ENCODE data around the gene FBXW11.

The FBXW11 gene

DNA sequence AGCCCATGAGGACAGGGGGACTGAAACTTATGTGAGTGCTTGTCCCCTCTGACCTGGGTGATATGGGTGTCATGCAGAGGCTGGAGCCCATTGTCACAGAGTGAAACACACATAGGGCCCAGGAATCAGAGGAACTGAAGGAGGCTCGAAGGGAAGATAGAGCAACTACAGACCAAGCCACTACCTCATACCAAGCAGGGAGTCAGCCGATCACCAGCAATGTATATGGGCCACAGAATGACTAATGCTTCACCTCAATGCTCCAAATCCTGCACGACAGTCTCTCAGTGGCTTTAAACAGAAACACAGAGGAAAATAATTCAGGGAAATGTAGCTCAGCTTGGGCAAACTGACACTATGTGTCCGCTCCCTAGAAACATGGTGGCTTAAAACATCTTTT is 8.9 kb upstream of the FBXW11 start:
- no peak for DNase-seq (ENCODE audit: low spot score)

DNA sequence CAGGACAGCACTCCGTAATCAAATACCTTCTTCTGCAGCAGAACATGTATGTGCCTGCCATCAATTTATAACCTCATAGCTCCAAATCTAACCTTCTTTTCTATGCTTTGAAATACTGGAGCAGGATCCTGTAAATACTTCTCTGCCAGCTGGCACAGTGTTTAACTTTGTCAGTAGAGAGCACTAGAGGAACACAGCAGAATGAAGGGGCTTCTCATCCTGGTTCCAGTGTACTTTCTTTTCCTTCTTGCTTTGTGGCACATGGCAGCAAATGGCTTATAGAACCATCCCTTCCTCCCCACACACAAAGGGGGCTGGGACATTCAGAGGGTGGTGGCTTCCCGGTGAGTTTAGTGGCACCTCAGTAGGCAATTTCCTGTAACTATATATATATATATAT is 3.8 kb upstream of the FBXW11 start:
- peak; percentile 41 for DNase-seq (ENCODE audit: low spot score)

DNA sequence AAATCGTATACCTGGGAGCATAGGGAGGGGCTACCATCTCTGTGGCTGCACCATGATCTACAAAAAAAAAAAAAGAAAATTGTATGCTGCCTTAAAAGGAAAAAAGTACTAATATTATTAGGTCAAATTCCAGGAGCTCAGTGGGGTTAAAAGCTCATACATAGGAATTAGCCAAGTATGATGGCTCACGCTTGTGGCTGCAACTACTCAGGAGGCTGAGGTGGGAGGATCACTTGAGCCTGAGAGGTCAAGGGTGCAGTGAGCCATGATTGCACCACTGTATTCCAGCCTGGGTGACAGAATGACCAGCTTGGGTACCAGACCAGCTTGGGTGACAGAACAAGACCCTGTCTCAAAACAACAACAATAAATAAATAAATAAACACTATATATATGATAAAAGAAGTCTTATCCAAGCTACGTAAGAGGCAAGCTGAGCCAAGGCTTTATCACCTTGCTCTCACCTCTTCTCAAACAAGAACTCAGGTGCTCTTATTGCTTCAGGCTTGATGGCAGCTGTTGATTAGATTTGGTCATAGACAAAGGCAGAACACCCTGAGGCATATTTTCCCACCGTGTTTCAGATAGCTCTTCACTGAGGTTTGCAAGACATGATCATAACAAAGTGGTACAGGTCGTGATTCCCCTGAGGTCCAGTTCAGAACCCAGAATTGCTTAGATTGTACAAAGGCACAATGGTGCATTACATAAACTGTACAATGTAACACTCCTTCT is 3.3 kb upstream of the FBXW11 start:
- no peak for DNase-seq (ENCODE audit: low spot score)

DNA sequence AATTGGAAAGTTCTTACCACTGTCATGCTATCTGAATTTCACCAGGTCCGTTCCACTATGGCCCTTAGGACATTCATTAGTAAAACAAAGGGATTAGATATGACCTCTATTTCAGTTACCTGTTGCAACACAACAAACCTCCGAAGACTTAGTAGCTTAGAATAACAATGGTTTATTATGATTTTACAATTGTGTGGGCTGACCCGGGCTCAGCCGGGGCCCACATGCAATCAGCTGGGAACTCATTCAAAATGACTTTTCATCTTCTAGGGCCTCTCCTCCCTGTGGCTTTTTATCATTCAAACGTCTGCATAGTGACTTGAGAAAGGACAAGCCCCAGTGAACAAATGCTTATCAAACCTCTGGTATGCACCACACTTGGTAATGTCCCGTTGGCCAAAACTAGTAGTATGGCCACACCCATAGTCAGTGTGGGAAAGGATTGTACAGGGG is 2.3 kb upstream of the FBXW11 start:
- DNase-seq (ENCODE audit: low spot score): no peak

DNA sequence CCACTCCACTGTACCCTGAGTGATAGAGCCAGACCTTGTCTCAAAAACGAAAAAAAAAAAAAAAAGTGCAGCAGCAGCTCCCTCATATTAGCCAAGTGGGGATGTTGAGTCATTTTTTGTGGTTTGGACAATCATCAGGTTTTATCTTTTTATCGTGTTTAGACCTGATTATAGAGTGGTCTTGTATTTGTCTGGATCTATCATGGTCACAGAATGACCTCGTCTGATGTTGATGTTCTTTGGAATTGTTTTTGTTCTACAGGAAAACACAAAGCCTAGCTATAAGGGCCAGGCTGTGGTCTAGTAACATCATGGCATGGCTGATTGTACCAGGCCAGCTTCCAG is 1.6 kb upstream of the FBXW11 start:
- DNase-seq (ENCODE audit: low spot score): no peak

DNA sequence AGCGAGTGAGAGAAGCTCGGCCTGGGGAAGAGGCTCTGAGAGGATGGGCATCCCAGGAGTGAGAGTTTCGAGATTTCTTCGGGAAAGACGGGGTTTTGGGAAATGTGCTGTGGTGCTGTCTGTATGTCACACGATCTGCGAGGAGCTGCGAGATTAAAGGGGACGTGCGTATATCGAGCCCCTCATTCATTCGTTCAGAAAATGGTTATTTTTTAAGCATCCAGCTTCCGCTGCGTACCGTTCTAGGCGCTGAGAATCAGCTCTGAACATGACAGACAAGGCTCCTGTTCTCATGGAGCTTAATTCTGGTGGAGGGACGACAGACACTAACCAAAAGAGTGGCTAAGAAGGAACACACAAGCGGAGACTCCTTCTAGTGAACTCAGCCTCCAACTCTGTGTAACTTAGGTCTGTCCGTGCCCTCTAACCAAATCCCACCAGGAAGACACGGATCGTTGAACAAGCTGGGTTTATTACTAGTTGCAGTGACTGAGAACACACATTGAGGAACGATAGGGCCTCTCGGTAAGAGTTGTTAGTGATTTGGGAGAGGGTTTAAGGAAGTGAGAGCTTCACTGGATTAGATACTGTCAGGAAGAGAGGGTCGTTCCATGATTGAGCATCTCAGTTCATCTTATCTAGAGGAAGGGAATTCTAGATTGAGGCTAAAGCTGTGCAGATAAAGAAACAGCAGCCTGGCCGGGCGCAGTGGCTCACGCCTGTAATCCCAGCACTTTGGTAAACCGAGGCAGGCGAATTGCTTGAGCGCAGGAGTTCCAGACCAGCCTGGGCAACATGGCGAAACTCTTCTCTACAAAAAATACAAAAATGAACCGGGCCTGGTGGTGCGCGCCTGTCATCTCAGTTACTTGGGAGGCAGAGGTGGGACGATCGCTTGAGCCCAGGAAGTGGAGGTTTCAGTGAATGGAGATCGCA is 1.0 kb upstream of the FBXW11 start:
- peak; percentile 20 for DNase-seq (ENCODE audit: low spot score)

DNA sequence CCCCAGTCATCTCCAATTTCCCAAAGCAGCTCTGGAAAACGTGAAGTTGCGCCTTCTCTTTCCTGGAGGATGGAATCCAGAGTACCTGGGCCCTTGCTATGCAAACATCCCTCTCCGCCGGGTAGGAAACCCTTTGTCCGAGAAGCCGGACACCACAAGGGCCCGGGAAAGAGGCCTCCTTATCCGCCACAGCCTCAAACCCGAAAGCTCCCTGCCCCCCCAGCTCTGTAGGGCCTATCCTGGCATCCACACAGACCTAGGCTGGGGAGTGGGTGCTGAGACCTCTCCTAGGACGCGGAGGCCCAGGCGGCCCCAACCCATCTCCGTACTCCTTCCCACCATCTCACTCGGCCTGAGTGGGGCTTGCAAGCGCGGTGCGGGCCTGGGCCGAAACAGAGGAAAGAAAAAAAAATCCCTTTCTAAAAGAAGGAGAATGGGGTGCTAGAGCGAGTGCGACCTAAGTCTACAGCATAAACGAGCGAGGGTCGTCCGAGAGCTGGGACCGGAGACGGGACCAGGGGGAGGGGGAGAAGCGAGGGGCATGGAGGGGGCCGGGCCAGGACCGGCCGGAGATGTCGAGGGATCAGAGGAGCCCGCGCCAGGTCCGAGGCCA is 624 bp downstream of the FBXW11 start:
- DNase-seq (ENCODE audit: low spot score): peak; percentile 18

DNA sequence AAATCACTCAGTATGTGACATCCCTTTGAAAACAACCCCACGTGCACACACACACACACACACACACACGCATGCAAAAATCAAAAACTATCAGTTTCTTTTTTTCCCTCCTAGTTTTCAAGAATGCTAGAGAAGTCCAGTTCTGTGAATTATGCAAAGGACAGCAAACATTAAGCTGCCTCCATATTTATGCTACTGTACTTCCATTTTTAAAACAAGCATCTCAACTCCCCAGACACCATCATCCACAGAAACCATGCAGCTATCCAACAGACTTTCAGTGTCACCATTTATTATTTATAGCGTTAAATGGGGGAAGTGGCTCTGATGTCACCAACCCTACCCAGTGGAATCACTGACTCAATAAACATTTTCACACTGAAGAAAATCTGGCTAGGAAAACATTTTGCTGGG is 1.6 kb downstream of the FBXW11 start:
- DNase-seq (ENCODE audit: low spot score): no peak

DNA sequence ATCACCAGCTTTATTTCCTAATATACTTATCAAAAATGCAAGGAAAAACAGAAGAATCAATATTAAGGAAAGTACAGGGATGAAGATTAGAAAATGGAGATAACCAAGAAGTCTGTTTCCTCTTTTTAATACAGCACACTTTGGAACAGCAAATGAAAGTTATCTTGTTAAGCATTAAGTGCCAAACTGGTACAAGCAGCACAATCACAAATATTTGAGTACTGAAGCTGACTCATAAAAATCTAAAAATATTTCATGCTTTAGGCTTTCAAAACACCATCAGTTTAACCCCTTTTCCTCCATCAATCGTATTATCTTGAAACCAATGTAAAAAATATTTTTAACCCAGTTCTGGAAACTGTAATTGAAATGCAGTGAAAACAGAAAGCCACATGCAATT is 2.7 kb downstream of the FBXW11 start:
- no peak for DNase-seq (ENCODE audit: low spot score)

DNA sequence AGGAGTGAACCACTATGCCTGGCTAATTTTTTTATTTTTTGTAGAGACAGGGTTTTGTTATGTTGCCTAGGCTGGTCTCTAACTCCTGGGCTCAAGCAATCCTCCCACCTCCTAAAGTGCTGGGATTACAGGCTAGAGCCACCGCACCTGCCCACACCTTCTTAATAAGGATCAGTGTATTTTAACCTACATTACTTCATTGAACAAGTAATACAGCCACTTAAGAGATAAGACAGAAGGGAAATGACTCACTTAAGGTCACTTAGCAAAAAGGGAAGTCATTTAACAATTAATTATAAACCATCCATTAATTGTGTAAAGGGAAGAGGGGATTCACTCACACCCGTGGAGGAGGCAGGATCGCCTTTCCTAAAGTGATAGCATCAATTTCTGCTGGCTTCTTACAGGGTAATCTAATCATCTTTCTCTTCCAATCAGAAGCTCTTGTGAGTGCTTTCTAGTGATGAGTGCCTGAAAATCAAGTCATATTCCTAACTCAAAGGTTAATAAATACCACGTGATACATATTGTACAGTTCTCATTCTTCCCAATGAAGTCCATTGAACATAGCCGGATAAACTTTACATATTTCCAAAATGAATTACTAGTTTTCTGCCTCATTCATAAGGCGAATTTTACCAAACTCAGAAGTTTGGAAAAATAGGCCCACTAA is 3.5 kb downstream of the FBXW11 start:
- DNase-seq (ENCODE audit: low spot score): no peak

DNA sequence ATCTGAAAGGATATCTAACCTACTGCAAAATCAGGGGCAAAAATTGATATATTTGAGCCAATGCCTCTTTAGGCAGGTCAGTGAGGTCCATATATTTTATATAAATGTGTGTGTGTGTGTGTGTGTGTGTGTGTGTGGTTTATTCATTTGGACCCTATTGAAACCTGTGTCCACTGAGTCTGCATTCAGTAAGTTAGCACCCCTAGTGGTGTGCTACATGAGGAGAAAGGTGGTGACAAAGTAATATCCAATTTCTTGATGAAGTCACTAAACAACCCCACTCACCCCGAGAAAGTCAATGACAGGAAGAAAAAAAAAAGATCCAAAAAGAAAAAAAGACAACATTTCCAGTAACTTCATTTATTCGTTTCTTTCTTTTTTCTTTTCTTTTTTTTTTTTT is 4.1 kb downstream of the FBXW11 start:
- DNase-seq (ENCODE audit: low spot score): no peak

DNA sequence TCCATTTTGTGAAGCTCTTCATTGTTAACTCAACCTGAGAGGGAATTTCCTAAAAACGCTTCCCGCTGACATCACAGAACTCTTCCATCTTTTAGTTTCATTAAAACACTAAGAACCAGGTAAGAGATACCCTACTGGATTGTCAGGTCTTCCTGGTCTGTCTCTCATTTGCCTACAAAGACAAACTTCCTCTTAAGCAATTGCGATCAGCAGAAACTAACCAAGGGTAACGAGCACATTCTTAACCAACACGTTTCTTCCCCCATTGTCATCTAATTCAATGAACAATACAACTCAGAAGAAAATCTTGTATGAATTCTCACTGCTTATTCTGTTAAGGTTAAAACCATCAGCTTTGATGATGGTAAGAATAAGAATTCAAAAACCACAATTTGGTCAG is 6.6 kb downstream of the FBXW11 start:
- DNase-seq (ENCODE audit: low spot score): no peak

DNA sequence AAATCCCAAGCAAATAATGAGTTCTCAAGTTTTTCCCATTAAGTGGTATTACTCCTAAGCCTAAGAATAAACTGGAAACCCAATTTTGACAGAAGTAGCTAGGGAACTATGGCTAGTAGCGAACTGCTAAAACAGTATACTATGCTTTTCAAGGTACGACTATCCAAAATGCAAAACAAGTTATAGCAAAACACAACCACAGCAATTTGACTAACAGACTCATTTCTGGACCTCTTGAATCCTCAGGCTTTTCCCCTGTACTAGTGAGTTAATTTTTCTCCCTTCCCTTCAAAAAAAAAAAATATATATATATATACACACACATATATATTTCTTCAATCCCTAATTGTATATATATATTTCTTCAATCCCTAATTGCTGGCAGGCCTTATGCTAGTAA is 7.3 kb downstream of the FBXW11 start:
- DNase-seq (ENCODE audit: low spot score): no peak

DNA sequence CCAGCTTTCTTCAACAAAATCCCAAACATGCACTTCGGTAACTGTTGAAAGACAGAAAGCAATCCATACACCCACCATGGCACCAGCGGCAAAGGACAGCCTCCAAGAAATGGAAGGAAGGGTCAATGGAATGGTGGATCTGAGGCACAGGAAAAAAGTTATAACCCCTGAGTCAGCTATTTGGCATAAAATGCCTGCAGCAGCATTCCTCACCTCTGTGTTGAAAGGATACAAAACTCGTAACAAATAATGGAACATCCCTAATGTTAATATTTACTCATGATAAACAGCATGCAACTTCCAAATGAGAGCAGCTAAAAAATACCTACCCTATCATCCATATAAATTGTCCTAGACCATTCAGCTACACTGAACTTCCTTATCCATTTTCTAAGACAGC is 9.4 kb downstream of the FBXW11 start:
- no peak for DNase-seq (ENCODE audit: low spot score)

DNA sequence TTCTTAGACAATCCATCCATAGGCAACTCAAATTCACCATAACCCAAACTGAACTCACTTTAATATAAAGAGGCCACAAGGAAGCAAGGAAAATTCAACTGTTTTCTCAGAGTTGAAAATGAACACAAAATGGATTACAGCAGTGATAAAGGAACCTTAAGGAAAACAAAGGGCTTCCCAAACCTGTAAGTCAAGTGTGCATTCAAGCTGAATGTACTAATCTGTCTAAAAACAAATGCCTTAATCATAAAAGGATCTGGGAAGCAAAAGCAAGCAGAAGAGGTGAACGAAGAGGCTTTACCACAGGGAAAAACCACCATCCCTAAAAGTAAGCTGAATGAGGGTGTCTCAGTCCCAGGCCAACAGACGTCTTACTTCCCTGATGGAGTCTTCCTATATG is 13.6 kb downstream of the FBXW11 start:
- DNase-seq (ENCODE audit: low spot score): no peak

DNA sequence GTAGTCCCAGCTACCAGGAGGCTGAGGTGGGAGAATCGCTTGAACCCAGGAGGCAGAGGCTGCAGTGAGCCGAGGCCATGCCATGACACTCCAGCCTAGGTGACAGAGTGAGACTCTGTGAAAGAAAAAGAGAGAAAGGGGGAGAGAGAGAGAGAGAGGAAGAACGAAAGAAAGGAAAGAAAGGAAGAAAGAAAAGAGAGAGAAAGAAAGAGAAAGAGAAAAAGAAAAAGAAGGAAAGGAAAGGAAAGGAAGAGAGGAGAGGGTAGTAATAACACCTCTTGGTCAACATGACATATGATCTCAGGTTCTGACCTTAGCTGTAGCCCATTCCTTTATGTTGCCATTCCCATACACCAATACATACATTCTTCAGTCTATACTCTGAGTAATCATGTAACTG is 14.1 kb downstream of the FBXW11 start:
- DNase-seq (ENCODE audit: low spot score): no peak

DNA sequence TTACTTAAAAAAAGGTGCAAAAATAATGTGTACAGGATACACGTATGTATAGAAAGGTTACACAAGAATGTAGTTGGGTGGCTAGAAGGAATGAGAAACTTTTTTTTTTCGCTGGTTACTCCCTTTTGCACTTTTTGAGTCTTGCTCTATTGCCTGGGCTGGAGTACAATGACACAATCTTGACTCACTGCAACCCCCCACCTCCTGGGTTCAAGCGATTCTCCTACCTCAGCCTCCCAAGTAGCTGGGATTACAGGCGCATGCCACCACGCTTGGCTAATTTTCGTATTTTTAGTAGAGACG is 15.8 kb downstream of the FBXW11 start:
- no peak for DNase-seq (ENCODE audit: low spot score)

DNA sequence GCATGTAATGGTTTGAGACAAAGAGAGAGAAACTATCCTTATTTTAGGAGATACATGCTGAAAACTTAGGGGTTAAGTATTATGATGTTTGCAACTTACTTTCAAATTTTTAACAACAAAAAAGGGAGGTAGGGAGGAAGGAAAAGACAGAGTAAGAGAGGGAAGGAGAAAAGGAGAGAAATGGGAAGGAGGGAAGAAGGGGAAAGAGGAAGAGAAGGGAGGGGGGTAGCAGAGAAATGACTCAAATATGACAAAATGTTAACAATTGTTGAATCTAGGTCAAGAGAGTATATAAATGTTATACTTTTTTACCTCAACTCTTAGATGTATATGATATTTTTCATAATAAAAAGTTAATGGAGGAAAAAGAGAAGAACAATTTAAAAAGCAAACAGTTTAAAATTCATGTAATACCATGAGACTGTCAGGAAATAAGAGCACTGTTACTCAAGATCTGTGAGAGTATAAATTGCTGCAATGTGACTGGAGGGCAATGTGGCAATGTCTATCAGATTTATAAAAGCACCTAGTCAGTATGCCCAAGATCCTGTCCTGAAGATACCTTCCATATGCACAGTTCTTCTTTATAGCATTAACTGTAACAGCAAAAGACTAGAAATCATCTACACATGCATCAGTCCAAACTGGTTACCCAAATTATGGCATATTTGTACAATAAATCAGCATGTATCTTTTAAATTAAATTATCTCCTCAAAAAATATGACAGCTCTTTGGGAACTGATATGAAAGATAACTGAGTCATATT is 16.3 kb downstream of the FBXW11 start:
- no peak for DNase-seq (ENCODE audit: low spot score)

DNA sequence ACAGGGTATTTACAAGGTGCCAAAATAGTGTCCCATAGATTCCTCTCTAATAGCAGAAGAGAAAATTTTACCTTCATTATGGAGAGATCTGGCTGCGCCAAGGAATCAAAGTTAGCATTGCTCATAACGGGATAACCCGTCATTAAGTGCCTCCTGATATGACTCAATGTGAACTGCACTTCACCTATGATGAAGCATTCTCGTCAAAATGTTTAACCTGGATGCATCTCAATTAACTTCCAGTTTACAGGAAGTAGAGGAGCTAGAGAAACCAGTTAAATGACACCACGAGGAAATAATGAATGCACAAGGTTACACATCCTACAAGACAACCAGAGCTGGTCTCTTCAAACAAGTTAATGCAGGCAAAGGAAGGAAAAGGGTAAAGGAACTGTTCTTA is 17.2 kb downstream of the FBXW11 start:
- no peak for DNase-seq (ENCODE audit: low spot score)

DNA sequence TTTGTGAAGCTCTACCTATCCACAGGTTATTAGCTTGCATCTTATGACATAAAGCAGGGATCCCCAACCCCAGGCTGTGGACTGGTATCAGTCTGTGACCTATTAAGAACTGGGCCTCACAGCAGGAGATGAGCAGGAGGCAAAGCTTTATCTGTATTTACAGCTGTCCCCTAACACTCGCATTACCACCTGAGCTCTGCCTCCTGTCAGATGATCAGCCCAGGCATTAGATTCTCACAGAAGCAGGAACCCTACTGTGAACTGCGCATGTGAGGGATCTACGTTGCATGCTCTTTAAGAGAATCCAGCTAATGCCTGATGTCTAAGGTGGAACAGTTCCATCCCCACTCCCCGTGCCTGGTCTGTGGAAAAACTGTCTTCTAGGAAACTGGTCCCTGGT is 19.7 kb downstream of the FBXW11 start:
- DNase-seq (ENCODE audit: low spot score): no peak

DNA sequence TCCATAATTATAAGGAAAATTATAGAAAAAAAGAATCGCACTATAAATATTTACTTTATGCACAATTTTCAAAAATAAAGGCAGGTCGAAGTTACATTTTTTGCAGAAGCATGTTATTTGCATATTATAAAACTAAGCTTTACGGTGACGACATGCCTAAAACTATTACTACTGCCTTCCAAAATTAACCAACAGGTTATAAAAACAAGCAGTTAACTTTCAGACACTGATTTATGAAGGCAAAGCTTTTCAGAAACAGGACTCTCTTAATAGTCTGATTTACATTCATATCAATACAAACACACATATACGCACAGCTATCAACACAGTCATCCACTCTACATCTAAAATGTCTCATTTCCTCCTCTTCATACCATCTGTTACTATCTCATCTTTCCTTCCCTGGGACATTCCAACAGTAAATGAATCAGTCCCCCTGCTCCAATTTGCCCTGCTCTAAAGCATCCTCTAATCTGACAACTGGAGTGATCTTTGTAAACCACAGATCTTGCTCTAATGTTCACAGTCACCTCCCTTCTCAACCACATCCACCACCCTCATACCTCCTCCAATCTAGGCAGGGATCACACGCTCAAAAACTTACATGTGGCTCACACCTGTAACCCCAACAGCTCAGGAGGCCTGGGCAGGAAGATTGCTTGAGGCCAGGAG is 21.6 kb downstream of the FBXW11 start:
- peak; percentile 22 for DNase-seq (ENCODE audit: low spot score)
